Measurements from ENCODE around the gene SOBP. TPM values are rescaled to one million over a fixed set of nuclear protein-coding genes. Genes with fewer than 3 reads are reported as not detected.

SOBP gene
- total RNA-seq, 1 donor from 2014 or later = 16.1 TPM

- no peaks in the 10 kb centered on the region for H3K9me3 Mint-ChIP-seq (ENCODE audit: unreplicated experiment)
- H3K4me3 Mint-ChIP-seq (ENCODE audit: unreplicated experiment) = no peak overlapping the region
- DNase-seq = no peak
- TF ChIP-seq CTCF (IDR thresholded peaks at IDR 0.05; ENCODE audit: partially characterized antibody, unreplicated experiment) = no peak
- peaks cover 33% of the 10 kb centered on the region for H3K4me1 Mint-ChIP-seq (ENCODE audit: low read depth, unreplicated experiment)
- H3K27me3 Mint-ChIP-seq (ENCODE audit: unreplicated experiment) = peaks cover under 1% of the 10 kb centered on the region
- peaks cover 6% of the 10 kb centered on the region for H3K36me3 Mint-ChIP-seq (ENCODE audit: unreplicated experiment)
- no peak overlapping the region for H3K27ac Mint-ChIP-seq (ENCODE audit: unreplicated experiment)
Observed at GRCh38 chr6:107538856-107539387, 49.0 kb downstream of the SOBP start.

DNA sequence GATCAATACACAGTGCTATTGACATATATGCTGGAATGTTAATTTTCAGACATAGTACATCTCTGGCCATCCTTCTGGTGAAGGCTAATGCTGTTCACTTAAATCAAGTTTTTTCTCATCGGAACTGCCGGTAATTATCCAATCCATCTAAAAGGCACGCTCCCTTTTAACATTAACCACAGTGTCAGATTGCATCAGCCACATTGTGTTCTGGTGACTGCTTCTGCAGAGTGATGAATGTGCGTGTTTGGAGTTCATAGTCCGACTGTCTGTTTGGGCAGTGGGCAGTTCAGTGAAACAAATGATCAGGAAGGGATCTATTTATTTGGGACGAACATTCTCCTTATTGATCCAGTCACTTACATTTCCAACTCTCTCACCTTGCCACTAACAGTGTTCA, 49.5 kb downstream of the SOBP start:
- Mint-ChIP-seq H3K9me3 (ENCODE audit: unreplicated experiment) (no peaks in the 10 kb centered on the region), H3K36me3 (ENCODE audit: unreplicated experiment) (peaks cover 6% of the 10 kb centered on the region), H3K27ac (ENCODE audit: unreplicated experiment) (peak overlapping the region; percentile 52), H3K27me3 (ENCODE audit: unreplicated experiment) (peaks cover 2% of the 10 kb centered on the region), H3K4me1 (ENCODE audit: low read depth, unreplicated experiment) (peaks cover 32% of the 10 kb centered on the region), H3K4me3 (ENCODE audit: unreplicated experiment) (peak overlapping the region; percentile 14)
- DNase-seq = no peak
- TF ChIP-seq CTCF (IDR thresholded peaks at IDR 0.05; ENCODE audit: partially characterized antibody, unreplicated experiment) = no peak

- Mint-ChIP-seq H3K9me3 (ENCODE audit: unreplicated experiment) (no peaks in the 10 kb centered on the region), H3K4me1 (ENCODE audit: low read depth, unreplicated experiment) (peaks cover 32% of the 10 kb centered on the region), H3K36me3 (ENCODE audit: unreplicated experiment) (peaks cover 6% of the 10 kb centered on the region), H3K27ac (ENCODE audit: unreplicated experiment) (peak overlapping the region; percentile 52), H3K4me3 (ENCODE audit: unreplicated experiment) (no peak overlapping the region), H3K27me3 (ENCODE audit: unreplicated experiment) (peaks cover 2% of the 10 kb centered on the region)
- no peak for TF ChIP-seq CTCF (IDR thresholded peaks at IDR 0.05; ENCODE audit: partially characterized antibody, unreplicated experiment)
- DNase-seq = no peak
Observed at GRCh38 chr6:107539849-107540464, 50.0 kb downstream of the SOBP start.

GRCh38 chr6:107540465-107540857, 50.5 kb downstream of the SOBP start:
- peaks cover 6% of the 10 kb centered on the region for H3K36me3 Mint-ChIP-seq (ENCODE audit: unreplicated experiment)
- DNase-seq = no peak
- H3K9me3 Mint-ChIP-seq (ENCODE audit: unreplicated experiment) = no peaks in the 10 kb centered on the region
- TF ChIP-seq CTCF (IDR thresholded peaks at IDR 0.05; ENCODE audit: partially characterized antibody, unreplicated experiment) = no peak
- peaks cover 2% of the 10 kb centered on the region for H3K27me3 Mint-ChIP-seq (ENCODE audit: unreplicated experiment)
- peaks cover 31% of the 10 kb centered on the region for H3K4me1 Mint-ChIP-seq (ENCODE audit: low read depth, unreplicated experiment)
- H3K4me3 Mint-ChIP-seq (ENCODE audit: unreplicated experiment) = no peak overlapping the region
- H3K27ac Mint-ChIP-seq (ENCODE audit: unreplicated experiment) = no peak overlapping the region

DNA sequence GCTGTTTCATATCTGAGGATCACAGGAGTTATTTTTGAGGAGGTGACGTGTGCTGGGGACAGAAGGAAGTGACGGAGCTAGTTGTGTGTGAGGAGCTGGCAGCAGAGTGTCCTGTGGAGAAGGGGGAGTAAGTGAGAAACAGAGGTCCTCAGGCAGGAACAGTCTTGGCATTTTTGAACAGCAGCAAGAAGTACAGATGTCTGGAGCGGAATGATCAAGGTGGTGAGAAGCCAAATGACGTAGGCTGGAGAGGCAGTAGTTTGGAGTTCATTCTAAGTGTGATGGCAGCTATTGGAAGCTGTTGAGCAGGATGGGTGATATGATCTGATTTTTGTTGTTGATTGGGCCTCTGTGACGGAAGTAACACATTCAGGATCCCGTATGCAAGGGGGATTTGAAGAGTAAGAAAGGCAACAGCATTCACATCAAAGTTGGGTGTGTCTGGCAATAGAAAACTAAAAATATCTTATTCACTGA, 52.3 kb downstream of the SOBP start:
- TF ChIP-seq CTCF (IDR thresholded peaks at IDR 0.05; ENCODE audit: partially characterized antibody, unreplicated experiment) = no peak
- peaks cover 6% of the 10 kb centered on the region for H3K36me3 Mint-ChIP-seq (ENCODE audit: unreplicated experiment)
- peaks cover 2% of the 10 kb centered on the region for H3K27me3 Mint-ChIP-seq (ENCODE audit: unreplicated experiment)
- DNase-seq = no peak
- H3K4me1 Mint-ChIP-seq (ENCODE audit: low read depth, unreplicated experiment) = peaks cover 27% of the 10 kb centered on the region
- no peak overlapping the region for H3K27ac Mint-ChIP-seq (ENCODE audit: unreplicated experiment)
- H3K9me3 Mint-ChIP-seq (ENCODE audit: unreplicated experiment) = no peaks in the 10 kb centered on the region
- H3K4me3 Mint-ChIP-seq (ENCODE audit: unreplicated experiment) = no peak overlapping the region
